ENCODE data around the gene TACC2.

- TF ChIP-seq POLR2A (IDR thresholded peaks at IDR 0.05; ENCODE audit: low read length) (no peak), GATA1 (IDR thresholded peaks at IDR 0.05; ENCODE audit: low read depth, low read length) (no peak)
Observed at GRCh38 chr10:122057841-122058413, 69.0 kb downstream of the TACC2 start.
